ENCODE results near the gene NRBF2.

Gene NRBF2

GRCh38 chr10:63168821-63169462 is 35.8 kb downstream of the NRBF2 start:
- Histone ChIP-seq H3K36me3 (peaks cover 96% of the 10 kb centered on the region), H3K4me1 (ENCODE audit: control insufficient read depth in 1 of 2, insufficient read depth in 1 of 2, low read depth in 1 of 2, low read length in 1 of 2) (peaks cover 7% of the 10 kb centered on the region in 2 experiments)

GRCh38 chr10:63169624-63170023 is 36.5 kb downstream of the NRBF2 start:
- no peak for TF ChIP-seq CTCF (IDR thresholded peaks at IDR 0.05)
- Histone ChIP-seq H3K9me3 (no peaks in the 10 kb centered on the region), H3K4me1 (ENCODE audit: control insufficient read depth in 1 of 2, insufficient read depth in 1 of 2, low read depth in 1 of 2, low read length in 1 of 2) (peaks cover under 1% of the 10 kb centered on the region in 2 experiments), H3K4me3 (ENCODE audit: low read depth in 1 of 2, low read length in 1 of 2) (no peak overlapping the region), H3K27me3 (no peaks in the 10 kb centered on the region), H3K36me3 (peaks cover 96% of the 10 kb centered on the region), H3K27ac (no peak overlapping the region)

More at GRCh38 chr10:63168821-63169462, 35.8 kb downstream of the NRBF2 start:
- TF ChIP-seq CTCF (IDR thresholded peaks at IDR 0.05): no peak
- Histone ChIP-seq H3K27ac (no peak overlapping the region), H3K9me3 (no peaks in the 10 kb centered on the region), H3K27me3 (no peaks in the 10 kb centered on the region), H3K4me3 (ENCODE audit: low read depth in 1 of 2, low read length in 1 of 2) (no peak overlapping the region)

GRCh38 chr10:63171255-63171855 is 38.2 kb downstream of the NRBF2 start:
- no peak overlapping the region for H3K27ac ChIP-seq
- no peaks in the 10 kb centered on the region for H3K4me1 ChIP-seq (ENCODE audit: control insufficient read depth in 1 of 2, insufficient read depth in 1 of 2, low read depth in 1 of 2, low read length in 1 of 2)
- H3K9me3 ChIP-seq: no peaks in the 10 kb centered on the region
- H3K27me3 ChIP-seq: no peaks in the 10 kb centered on the region
- peaks cover 98% of the 10 kb centered on the region for H3K36me3 ChIP-seq
- no peak overlapping the region for H3K4me3 ChIP-seq (ENCODE audit: low read depth in 1 of 2, low read length in 1 of 2)
- TF ChIP-seq CTCF (IDR thresholded peaks at IDR 0.05): no peak

- H3K36me3 ChIP-seq: peaks cover 98% of the 10 kb centered on the region
- H3K27me3 ChIP-seq: no peaks in the 10 kb centered on the region
- TF ChIP-seq CTCF (IDR thresholded peaks at IDR 0.05): no peak
Observed at GRCh38 chr10:63171926-63172325, 38.8 kb downstream of the NRBF2 start.

GRCh38 chr10:63173468-63174232 is 40.5 kb downstream of the NRBF2 start:
- H3K27ac ChIP-seq: peak overlapping the region; percentile 34
- H3K27me3 ChIP-seq: no peaks in the 10 kb centered on the region
- no peak overlapping the region for H3K4me3 ChIP-seq (ENCODE audit: low read depth in 1 of 2, low read length in 1 of 2)
- no peaks in the 10 kb centered on the region for H3K9me3 ChIP-seq
- no peak for TF ChIP-seq CTCF (IDR thresholded peaks at IDR 0.05)
- H3K4me1 ChIP-seq (ENCODE audit: control insufficient read depth in 1 of 2, insufficient read depth in 1 of 2, low read depth in 1 of 2, low read length in 1 of 2): no peaks in the 10 kb centered on the region
- H3K36me3 ChIP-seq: peaks cover 98% of the 10 kb centered on the region

More at GRCh38 chr10:63171926-63172325, 38.8 kb downstream of the NRBF2 start:
- Histone ChIP-seq H3K27ac (no peak overlapping the region), H3K9me3 (no peaks in the 10 kb centered on the region), H3K4me1 (ENCODE audit: control insufficient read depth in 1 of 2, insufficient read depth in 1 of 2, low read depth in 1 of 2, low read length in 1 of 2) (no peaks in the 10 kb centered on the region), H3K4me3 (ENCODE audit: low read depth in 1 of 2, low read length in 1 of 2) (no peak overlapping the region)
